Transverse colon (tissue), 4 donors: ENCODE measurements around the gene LSAMP. TPM values are rescaled to one million over a fixed set of nuclear protein-coding genes. Genes with fewer than 3 reads are reported as not detected.

Experiments used
- DNase-seq: peaks from one replicate; pipeline ENCODE4 v3.0.0-alpha.2; 2019
- H3K27ac ChIP-seq, 4 donors: fragments of 200-600 bp; sonication (generic); 2 replicates each; pipeline ENCODE4 v1.5.1; 2016 to 2018; ENCODE audit warnings: inconsistent platforms in 4 of 4
- H3K27me3 ChIP-seq: fragments of 200-600 bp; sonication (generic); 2 replicates; pipeline ENCODE4 v1.5.1; 2017; ENCODE audit warnings: inconsistent platforms
- H3K36me3 ChIP-seq, 4 donors: fragments of 200-600 bp; sonication (generic); 2 replicates each; pipeline ENCODE4 v1.5.1; 2017 to 2019; ENCODE audit warnings: inconsistent platforms in 4 of 4
- H3K4me1 ChIP-seq, 4 donors: fragments of 200-600 bp; sonication (generic); 2 replicates each; pipeline ENCODE4 v1.5.1; 2017 to 2020; ENCODE audit warnings: inconsistent platforms in 4 of 4
- H3K4me3 ChIP-seq, 4 donors: fragments of 200-600 bp; sonication (generic); 1 replicate in 1 of 4; 2 replicates in 3 of 4; pipeline versions ENCODE4 v1.5.1 to v1.6.1; 2017 to 2019; ENCODE audit warnings: inconsistent platforms in 4 of 4
- H3K9me3 ChIP-seq, 2 donors: fragments of 200-600 bp; sonication (generic); 2 replicates each; pipeline ENCODE4 v1.5.1; 2017 to 2019; ENCODE audit warnings: inconsistent platforms in 2 of 2
- CTCF ChIP-seq, 5 experiments: fragments of 200-600 bp in 3 of 5; fragments of 450-650 bp in 2 of 5; sonication (generic) in 3 of 5; IDR thresholded peaks; 1 replicate in 2 of 5; 2 replicates in 3 of 5; pipeline ENCODE4 v1.5.1; 2016 to 2017; ENCODE audit warnings: antibody characterized with exemption in 5 of 5, inconsistent platforms in 3 of 5, mild to moderate bottlenecking in 2 of 5, moderate library complexity in 1 of 5
- EP300 ChIP-seq: sonication (generic); formaldehyde crosslinking; IDR thresholded peaks from one replicate; pipeline ENCODE4 v1.6.1; 2017; ENCODE audit warnings: antibody characterized with exemption, low read depth
- POLR2A ChIP-seq: fragments of 450-650 bp; IDR thresholded peaks from one replicate; pipeline ENCODE4 v1.6.1; 2016; ENCODE audit warnings: antibody characterized with exemption, mild to moderate bottlenecking, moderate library complexity
- POLR2AphosphoS5 ChIP-seq, 3 donors: sonication (generic); formaldehyde crosslinking; IDR thresholded peaks; one replicate each; pipeline ENCODE4 v1.6.1; 2016; ENCODE audit warnings: antibody characterized with exemption in 3 of 3
- WGBS, 2 donors: methylation state at CpG; one replicate each; pipeline ENCODE4 v1.1.5; 2018; ENCODE audit warnings: low coverage in 1 of 2; 5-methylcytosine and 5-hydroxymethylcytosine counted together
- in situ Hi-C, 4 donors: fragments of 200-750 bp; cut with MboI; loops; one replicate each; pipeline versions ENCODE4 v1.15.0 to v1.15.1; 2017; ENCODE audit warnings: low sequenced_read_pairs in 3 of 4, low pct_ligation_motif_present in 1 of 4, low pct_unique_long_range_greater_than_20kb in 1 of 4
- intact Hi-C: fragments of 100-400 bp; cut with DNase I; formaldehyde crosslinking; loops from one replicate; pipeline ENCODE4 v1.15.1; 2023; ENCODE audit warnings: low total_unique reads
- total RNA-seq, 4 donors: library from RNA; depleted of rRNA; stranded (reverse); fragments of >200 nt; gene quantifications; one replicate each; pipeline ENCODE4 v1.1.0, GENCODE V29; 2016

LSAMP gene
- total RNA-seq, 4 donors from 2014 or later, result 3.4 to 8.2 (median 5.4) TPM

DNA sequence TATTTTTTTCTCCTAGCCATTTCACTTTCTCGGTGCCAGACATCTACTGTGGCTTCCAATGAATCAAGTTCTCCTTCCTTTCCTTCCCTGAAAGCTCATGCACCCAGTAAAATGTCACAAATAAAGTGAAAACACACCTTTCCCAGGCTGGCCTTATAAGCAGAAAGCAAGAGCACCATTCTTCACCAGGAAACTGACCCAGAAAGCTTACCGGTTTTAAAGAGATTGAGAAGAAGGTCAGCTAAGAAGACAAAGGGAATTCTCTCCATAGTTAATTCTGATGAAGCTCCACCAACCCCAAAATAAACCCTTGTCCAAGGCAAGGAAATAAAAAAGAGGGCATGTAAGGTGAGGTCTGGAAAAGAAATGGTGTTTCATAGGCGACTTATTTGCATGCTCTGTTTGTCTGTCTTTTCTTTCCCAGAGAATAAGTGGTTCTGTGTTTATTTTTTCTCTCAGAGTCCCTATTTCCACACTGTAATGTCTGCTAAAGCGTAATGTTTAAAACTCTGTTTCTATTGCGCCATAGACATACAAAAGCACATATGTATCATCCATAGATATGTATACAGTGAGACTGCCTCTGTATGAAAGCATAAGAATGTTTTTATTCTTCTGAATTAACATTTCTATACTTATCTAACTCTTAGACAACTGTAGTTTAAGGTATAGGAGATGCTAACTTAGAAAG is 2.8 kb downstream of the LSAMP start:
- Histone ChIP-seq H3K9me3 (no peaks in the 10 kb centered on the region), H3K27me3 (no peaks in the 10 kb centered on the region), H3K27ac (no peak overlapping the region), H3K4me1 (no peaks in the 10 kb centered on the region), H3K36me3 (no peaks in the 10 kb centered on the region), H3K4me3 (peak overlapping the region in 3 of 4 donors; percentile 0 to 43 (median 2))
- WGBS, 2 donors, result 38 to 62% methylated on average over 5 of the region's 5 CpGs
- no peak for DNase-seq
- intact Hi-C loops (no loop called here), in situ Hi-C loops (no loop called here)
- TF ChIP-seq POLR2A (no peak), CTCF (IDR thresholded peaks at IDR 0.05) (no peak), POLR2AphosphoS5 (IDR thresholded peaks at IDR 0.05) (no peak), EP300 (no peak)

- no peaks in the 10 kb centered on the region for H3K4me1 ChIP-seq
- H3K27me3 ChIP-seq, result no peaks in the 10 kb centered on the region
- no peak for DNase-seq
- H3K27ac ChIP-seq, result no peak overlapping the region
- H3K9me3 ChIP-seq, result no peaks in the 10 kb centered on the region
- 75 to 92% methylated on average over 3 to 4 of the region's 4 CpGs for WGBS, 2 donors
- TF ChIP-seq CTCF (IDR thresholded peaks at IDR 0.05) (no peak), POLR2A (no peak), EP300 (no peak), POLR2AphosphoS5 (IDR thresholded peaks at IDR 0.05) (no peak)
- H3K4me3 ChIP-seq, result no peak overlapping the region
- intact Hi-C loops, result no loop called here
- in situ Hi-C loops, result no loop called here
- no peaks in the 10 kb centered on the region for H3K36me3 ChIP-seq
Observed at GRCh38 chr3:116441652-116442051, 3.6 kb downstream of the LSAMP start.

- WGBS, 2 donors, result 60 to 67% methylated on average over 2 of the region's 2 CpGs
- in situ Hi-C loops, result no loop called here
- intact Hi-C loops, result no loop called here
Observed at GRCh38 chr3:116440196-116440595, 5.1 kb downstream of the LSAMP start.

DNA sequence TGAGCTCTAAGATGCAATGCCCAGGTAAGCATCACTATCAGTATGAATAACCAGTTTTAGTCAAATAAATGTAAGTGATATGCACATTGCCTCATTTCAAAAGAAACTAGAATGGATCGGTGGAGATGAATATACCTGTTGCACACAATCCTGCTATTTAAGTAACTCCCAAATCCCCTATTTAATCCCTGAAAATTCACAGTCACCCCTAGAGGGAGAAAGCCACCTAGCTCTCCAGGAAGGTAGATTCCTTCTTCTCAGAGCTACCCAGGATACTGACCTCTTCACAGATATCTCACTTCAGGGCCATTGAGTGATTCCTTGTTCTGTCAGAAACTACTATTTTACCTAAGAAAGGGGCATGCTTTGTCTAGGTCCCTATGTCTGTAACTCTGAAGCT is 11.7 kb downstream of the LSAMP start:
- Histone ChIP-seq H3K27ac (no peak overlapping the region), H3K36me3 (no peaks in the 10 kb centered on the region), H3K4me3 (no peak overlapping the region), H3K27me3 (no peaks in the 10 kb centered on the region), H3K4me1 (no peaks in the 10 kb centered on the region), H3K9me3 (no peaks in the 10 kb centered on the region)
- 90 to 96% methylated on average over 1 of the region's 1 CpG for whole genome bisulfite sequencing, 2 donors
- in situ Hi-C loops, result no loop called here
- DNase-seq, result no peak
- TF ChIP-seq EP300 (no peak), POLR2A (no peak), CTCF (IDR thresholded peaks at IDR 0.05) (no peak), POLR2AphosphoS5 (IDR thresholded peaks at IDR 0.05) (no peak)
- intact Hi-C loops, result no loop called here

More at GRCh38 chr3:116440196-116440595, 5.1 kb downstream of the LSAMP start:
- Histone ChIP-seq H3K27ac (no peak overlapping the region), H3K27me3 (no peaks in the 10 kb centered on the region), H3K4me1 (no peaks in the 10 kb centered on the region), H3K36me3 (no peaks in the 10 kb centered on the region), H3K9me3 (no peaks in the 10 kb centered on the region), H3K4me3 (no peak overlapping the region)
- DNase-seq, result no peak
- TF ChIP-seq CTCF (IDR thresholded peaks at IDR 0.05) (no peak), EP300 (no peak), POLR2AphosphoS5 (IDR thresholded peaks at IDR 0.05) (no peak), POLR2A (no peak)
